ENCODE measurements around the gene FLT4. TPM values are rescaled to one million over a fixed set of nuclear protein-coding genes. Genes with fewer than 3 reads are reported as not detected.

Gene FLT4
- total RNA-seq, result 10 to 100 TPM in 2 of 4 donors, 1 to 10 TPM in 2; 7.6 to 15.2 (median 10.4) TPM

DNA sequence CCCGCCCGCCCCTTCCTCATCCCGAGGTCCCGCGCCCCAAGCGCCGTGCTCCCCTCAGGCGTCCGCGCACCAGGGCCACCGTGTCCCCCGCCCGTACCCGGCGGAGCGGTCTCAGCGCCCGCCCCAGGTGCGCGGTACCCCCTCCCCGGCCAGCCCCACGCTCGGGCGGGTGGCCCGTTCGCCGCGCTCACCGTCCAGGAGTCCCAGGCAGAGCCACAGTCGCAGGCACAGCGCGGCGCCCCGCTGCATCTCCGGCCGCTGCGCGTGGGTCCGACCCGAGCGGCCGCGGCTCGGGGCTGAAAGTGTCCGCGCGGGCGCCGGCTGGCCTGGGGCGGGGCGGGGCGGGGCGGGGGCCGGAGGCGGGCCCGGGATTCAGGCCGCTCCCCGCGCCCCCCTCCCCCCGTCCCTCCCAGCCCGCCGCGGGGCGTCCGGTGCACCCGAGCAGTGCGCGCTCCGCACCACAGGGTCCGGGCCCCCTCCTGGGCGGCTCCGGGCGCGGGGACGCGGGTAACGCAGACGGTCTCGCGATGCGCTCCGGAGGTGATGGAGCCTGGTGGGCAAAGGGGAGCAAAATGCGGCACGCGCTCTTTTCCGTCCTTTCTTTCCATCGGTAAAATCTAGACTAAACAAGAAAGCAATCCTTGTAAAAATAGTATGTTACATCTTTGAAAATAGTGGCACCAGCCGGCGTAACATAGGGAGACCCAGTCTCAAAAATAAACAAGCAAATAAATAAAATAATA lies at the start of gene FLT4:
FLT4 (minus strand) TSS at position 304 of the 743 bp plus-strand sequence; CDS start at position 249, 55 bp downstream.
- Histone ChIP-seq H3K4me1 (peaks cover 0 to 25% (median 8%) of the 10 kb centered on the region in 3 donors), H3K36me3 (no peaks in the 10 kb centered on the region), H3K27me3 (peaks cover 89% of the 10 kb centered on the region), H3K27ac (peak within 1 kb of the TSS in 1 of 4 donors; percentile 60), H3K9me3 (no peaks in the 10 kb centered on the region), H3K4me3 (peak within 1 kb of the TSS; percentile 3 to 55)
- ATAC-seq, result no peak
- WGBS, 2 donors (ENCODE audit: low coverage in 1 of 2), result 0 to 1% methylated on average over 7 to 10 of the region's 89 CpGs
- TF ChIP-seq POLR2A (IDR thresholded peaks at IDR 0.05) (no peak), EP300 (IDR thresholded peaks at IDR 0.05) (no peak), POLR2AphosphoS5 (IDR thresholded peaks at IDR 0.05) (no peak)
- TF ChIP-seq, protein P1, sequence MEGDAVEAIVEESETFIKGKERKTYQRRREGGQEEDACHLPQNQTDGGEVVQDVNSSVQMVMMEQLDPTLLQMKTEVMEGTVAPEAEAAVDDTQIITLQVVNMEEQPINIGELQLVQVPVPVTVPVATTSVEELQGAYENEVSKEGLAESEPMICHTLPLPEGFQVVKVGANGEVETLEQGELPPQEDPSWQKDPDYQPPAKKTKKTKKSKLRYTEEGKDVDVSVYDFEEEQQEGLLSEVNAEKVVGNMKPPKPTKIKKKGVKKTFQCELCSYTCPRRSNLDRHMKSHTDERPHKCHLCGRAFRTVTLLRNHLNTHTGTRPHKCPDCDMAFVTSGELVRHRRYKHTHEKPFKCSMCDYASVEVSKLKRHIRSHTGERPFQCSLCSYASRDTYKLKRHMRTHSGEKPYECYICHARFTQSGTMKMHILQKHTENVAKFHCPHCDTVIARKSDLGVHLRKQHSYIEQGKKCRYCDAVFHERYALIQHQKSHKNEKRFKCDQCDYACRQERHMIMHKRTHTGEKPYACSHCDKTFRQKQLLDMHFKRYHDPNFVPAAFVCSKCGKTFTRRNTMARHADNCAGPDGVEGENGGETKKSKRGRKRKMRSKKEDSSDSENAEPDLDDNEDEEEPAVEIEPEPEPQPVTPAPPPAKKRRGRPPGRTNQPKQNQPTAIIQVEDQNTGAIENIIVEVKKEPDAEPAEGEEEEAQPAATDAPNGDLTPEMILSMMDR (IDR thresholded peaks at IDR 0.05), result no peak

DNA sequence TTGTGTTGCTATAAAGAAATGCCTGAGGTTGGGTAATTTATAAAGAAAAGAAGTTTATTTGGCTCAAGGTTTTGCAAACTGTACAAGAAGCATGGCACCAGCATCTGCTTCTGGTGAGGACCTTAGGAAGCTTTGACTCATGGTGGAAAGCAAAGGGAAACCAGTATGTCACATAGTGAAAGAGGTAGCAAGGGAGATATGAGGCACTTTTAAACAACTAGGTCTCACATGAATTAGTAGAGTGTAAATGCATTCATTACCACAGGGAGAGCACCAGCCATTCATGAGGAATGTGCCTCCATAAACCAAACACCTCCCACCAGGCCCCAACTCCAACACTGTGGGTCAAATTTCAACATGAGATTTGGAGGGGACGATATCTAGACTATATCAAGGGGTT lies 49.6 kb upstream of the FLT4 start:
- ATAC-seq, result no peak
- Histone ChIP-seq H3K9me3 (peaks cover 0 to 15% (median 0%) of the 10 kb centered on the region in 3 donors), H3K4me1 (no peaks in the 10 kb centered on the region), H3K4me3 (no peak overlapping the region), H3K27ac (no peak overlapping the region), H3K27me3 (peaks cover 18% of the 10 kb centered on the region), H3K36me3 (no peaks in the 10 kb centered on the region)
- TF ChIP-seq POLR2AphosphoS5 (IDR thresholded peaks at IDR 0.05) (no peak), EP300 (IDR thresholded peaks at IDR 0.05) (no peak), POLR2A (IDR thresholded peaks at IDR 0.05) (no peak)
- TF ChIP-seq, protein P1 (IDR thresholded peaks at IDR 0.05), result no peak
- WGBS, 2 donors (ENCODE audit: low coverage in 1 of 2), result 70 to 82% methylated on average over 1 of the region's 1 CpG

DNA sequence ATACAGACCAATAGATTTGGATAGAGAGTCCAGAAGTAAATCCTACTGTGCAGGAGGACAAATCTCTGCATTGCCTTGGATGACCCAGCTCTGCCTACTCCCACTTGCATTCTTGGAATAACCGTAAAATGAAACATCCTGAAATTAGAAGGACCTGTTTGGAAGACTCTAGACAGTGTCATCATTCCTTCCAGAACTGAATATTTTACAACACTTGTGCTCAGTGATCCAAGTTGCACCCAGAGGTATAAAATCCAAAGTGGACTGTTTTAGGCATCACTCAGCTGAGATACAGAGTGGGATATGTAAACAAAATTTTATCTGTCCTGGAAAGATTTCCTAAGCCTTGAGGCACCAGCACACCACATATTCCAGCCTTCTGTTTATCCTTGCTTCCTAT lies 46.7 kb upstream of the FLT4 start:
- Histone ChIP-seq H3K27me3 (peaks cover 36% of the 10 kb centered on the region), H3K9me3 (peaks cover 0 to 15% (median 0%) of the 10 kb centered on the region in 3 donors), H3K36me3 (no peaks in the 10 kb centered on the region), H3K4me1 (no peaks in the 10 kb centered on the region), H3K27ac (no peak overlapping the region), H3K4me3 (no peak overlapping the region)
- no peak for TF ChIP-seq EP300 (IDR thresholded peaks at IDR 0.05)
- no peak for TF ChIP-seq POLR2AphosphoS5 (IDR thresholded peaks at IDR 0.05)
- TF ChIP-seq POLR2A (IDR thresholded peaks at IDR 0.05), result no peak
- TF ChIP-seq, protein P1 (IDR thresholded peaks at IDR 0.05), result no peak
- ATAC-seq, result no peak
- WGBS, 2 donors (ENCODE audit: low coverage in 1 of 2), result 53 to 70% methylated on average over 1 of the region's 1 CpG

DNA sequence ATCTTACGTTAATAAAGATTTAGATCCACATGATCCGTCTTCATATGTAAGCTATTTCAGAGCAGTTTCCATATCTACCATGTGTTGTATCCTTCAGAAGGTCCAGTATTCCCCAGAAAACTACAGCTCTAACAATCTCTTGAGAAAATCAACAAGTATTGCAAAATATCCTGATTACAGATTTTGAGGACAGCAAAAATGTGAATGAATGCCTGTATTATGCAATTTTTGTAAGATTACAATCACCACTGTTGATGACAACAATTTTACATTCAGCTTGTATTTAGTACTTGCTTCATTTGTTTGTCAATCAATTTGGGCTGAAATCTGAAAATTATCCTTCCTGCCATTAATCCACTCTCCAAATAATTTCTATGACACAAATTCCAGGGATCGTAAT lies 43.0 kb upstream of the FLT4 start:
- Histone ChIP-seq H3K36me3 (no peaks in the 10 kb centered on the region), H3K4me1 (no peaks in the 10 kb centered on the region), H3K9me3 (peaks cover 0 to 9% (median 0%) of the 10 kb centered on the region in 3 donors), H3K27ac (no peak overlapping the region), H3K27me3 (peaks cover 42% of the 10 kb centered on the region), H3K4me3 (no peak overlapping the region)
- ATAC-seq, result no peak
- no peak for TF ChIP-seq POLR2A (IDR thresholded peaks at IDR 0.05)
- TF ChIP-seq, protein P1 (IDR thresholded peaks at IDR 0.05), result no peak
- TF ChIP-seq EP300 (IDR thresholded peaks at IDR 0.05), result no peak
- TF ChIP-seq POLR2AphosphoS5 (IDR thresholded peaks at IDR 0.05), result no peak
- 40 to 65% methylated on average over 3 of the region's 3 CpGs for WGBS, 2 donors (ENCODE audit: low coverage in 1 of 2)

DNA sequence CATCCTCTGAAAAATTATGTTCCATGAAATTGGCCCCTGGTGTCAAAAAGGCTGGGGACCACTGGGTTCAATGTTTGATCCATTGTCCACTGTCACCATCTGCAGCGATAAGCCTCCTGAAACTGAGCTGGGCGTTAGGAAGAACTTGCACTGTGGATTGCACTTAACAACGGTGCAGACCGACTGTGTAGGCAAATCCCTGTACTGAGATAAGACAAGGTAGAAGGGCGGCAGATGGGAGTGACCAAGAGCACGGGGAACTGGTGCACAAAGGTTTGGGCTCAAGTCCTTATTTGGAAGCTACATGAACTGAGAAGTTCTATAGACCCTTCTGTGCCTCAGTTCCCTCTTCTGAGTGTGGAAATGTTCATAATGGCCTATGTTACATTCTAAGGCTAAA lies 41.6 kb upstream of the FLT4 start:
- Histone ChIP-seq H3K27me3 (peaks cover 55% of the 10 kb centered on the region), H3K4me3 (no peak overlapping the region), H3K9me3 (peaks cover 0 to 4% (median 0%) of the 10 kb centered on the region in 3 donors), H3K4me1 (no peaks in the 10 kb centered on the region), H3K27ac (no peak overlapping the region), H3K36me3 (no peaks in the 10 kb centered on the region)
- TF ChIP-seq POLR2A (IDR thresholded peaks at IDR 0.05) (no peak), POLR2AphosphoS5 (IDR thresholded peaks at IDR 0.05) (no peak), EP300 (IDR thresholded peaks at IDR 0.05) (no peak)
- TF ChIP-seq, protein P1 (IDR thresholded peaks at IDR 0.05), result no peak
- ATAC-seq, result no peak
- 58 to 93% methylated on average over 3 to 4 of the region's 6 CpGs for WGBS, 2 donors (ENCODE audit: low coverage in 1 of 2)
